Heart left ventricle (tissue), 13 donors: ENCODE data around the gene DCST1.

Experiments used
- POLR2A ChIP-seq, 2 donors: fragments of 450-650 bp; IDR thresholded peaks; one replicate each; pipeline ENCODE4 v1.6.1; 2017; ENCODE audit warnings: antibody characterized with exemption in 2 of 2, mild to moderate bottlenecking in 2 of 2, moderate library complexity in 2 of 2
- TF ChIP-seq, protein P1 (sequence below), 12 donors: fragments of 200-600 bp; sonication (generic) in 4 of 12; IDR thresholded peaks; one replicate each; pipeline versions ENCODE4 v1.5.0 to v1.8.0; 2018 to 2022; ENCODE audit warnings: antibody characterized with exemption in 12 of 12, mild to moderate bottlenecking in 5 of 12
- donor health status: ischemic (EF 13 %, LVEDD 7.1; RV severe dilation, severe dysfunction).
- donor health status: DM: no; HTN: yes; CAD: no.
- donor health status: DM: no; HTN: no; CAD: no.
- donor health status: ischemic (EF 25% LVEDD 6.9; RV normal size, moderate dysfunction).
- donor health status: ischemic (EF 25% LVEDD 5.7; RV mildly dilated, moderate dysfunction).
- donor health status: ischemic (EF 35%, LVEDD 5.7; RV mildly dilated, moderate dysfunction).
- donor health status: nonischemic (EF 11% LVEDD 7.7; RV severe dilation, severe dysfunction).
- donor health status: DM: yes; HTN: yes; CAD: no.
- donor health status: PGD.
- donor health status: ischemic (EF 29% LVEDD 5.4; RV normal size, mild dysfunction).
- donor health status: nonischemic (EF 23%, LVEDD 6.1; RV moderate dilation, normal function).

- TF ChIP-seq, protein P1, sequence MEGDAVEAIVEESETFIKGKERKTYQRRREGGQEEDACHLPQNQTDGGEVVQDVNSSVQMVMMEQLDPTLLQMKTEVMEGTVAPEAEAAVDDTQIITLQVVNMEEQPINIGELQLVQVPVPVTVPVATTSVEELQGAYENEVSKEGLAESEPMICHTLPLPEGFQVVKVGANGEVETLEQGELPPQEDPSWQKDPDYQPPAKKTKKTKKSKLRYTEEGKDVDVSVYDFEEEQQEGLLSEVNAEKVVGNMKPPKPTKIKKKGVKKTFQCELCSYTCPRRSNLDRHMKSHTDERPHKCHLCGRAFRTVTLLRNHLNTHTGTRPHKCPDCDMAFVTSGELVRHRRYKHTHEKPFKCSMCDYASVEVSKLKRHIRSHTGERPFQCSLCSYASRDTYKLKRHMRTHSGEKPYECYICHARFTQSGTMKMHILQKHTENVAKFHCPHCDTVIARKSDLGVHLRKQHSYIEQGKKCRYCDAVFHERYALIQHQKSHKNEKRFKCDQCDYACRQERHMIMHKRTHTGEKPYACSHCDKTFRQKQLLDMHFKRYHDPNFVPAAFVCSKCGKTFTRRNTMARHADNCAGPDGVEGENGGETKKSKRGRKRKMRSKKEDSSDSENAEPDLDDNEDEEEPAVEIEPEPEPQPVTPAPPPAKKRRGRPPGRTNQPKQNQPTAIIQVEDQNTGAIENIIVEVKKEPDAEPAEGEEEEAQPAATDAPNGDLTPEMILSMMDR (IDR thresholded peaks at IDR 0.05), result no peak
- TF ChIP-seq POLR2A (IDR thresholded peaks at IDR 0.05), result no peak
Measured at GRCh38 chr1:155033524-155033923, at the start of gene DCST1, which contains the start of gene DCST2.
